ENCODE measurements around the gene PLEKHF1.
"Not testable (repeated sequence)": the region's sequence is repeated elsewhere in the genome, so short reads cannot be mapped to it uniquely, and the experiment has no call there.

Gene PLEKHF1

DNA sequence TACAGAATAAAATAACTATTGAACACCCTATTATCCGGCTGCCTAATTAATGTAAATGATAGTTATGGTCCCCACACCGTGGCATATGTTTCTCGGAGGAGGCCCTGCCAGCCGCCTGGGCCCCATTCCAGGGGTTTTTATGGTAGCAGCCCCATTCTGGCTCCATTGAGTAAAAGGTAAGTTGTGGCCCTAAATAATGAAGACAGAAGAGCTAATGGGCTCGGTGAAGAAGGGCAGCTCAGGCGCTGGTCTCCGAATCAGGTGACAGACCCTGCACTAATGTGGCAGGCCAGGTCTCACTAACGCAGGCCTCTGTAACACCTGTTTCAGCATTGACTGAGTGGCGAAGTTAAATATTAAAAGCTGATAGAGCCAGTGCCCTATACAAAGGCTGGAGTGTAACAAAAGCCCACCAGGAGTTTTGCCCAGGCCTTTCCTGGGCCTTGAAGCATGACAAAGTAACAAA is 40.0 kb upstream of the PLEKHF1 start:
- Histone ChIP-seq H3K27me3 (ENCODE audit: insufficient read depth, low read depth, severe bottlenecking) (no peaks in the 10 kb centered on the region), H3K4me3 (ENCODE audit: low read depth, low read length) (no peak overlapping the region), H3K9me3 (ENCODE audit: severe bottlenecking) (no peaks in the 10 kb centered on the region), H3K36me3 (no peaks in the 10 kb centered on the region), H3K27ac (no peak overlapping the region)
- DNase-seq, result no peak
- TF ChIP-seq, protein P1, sequence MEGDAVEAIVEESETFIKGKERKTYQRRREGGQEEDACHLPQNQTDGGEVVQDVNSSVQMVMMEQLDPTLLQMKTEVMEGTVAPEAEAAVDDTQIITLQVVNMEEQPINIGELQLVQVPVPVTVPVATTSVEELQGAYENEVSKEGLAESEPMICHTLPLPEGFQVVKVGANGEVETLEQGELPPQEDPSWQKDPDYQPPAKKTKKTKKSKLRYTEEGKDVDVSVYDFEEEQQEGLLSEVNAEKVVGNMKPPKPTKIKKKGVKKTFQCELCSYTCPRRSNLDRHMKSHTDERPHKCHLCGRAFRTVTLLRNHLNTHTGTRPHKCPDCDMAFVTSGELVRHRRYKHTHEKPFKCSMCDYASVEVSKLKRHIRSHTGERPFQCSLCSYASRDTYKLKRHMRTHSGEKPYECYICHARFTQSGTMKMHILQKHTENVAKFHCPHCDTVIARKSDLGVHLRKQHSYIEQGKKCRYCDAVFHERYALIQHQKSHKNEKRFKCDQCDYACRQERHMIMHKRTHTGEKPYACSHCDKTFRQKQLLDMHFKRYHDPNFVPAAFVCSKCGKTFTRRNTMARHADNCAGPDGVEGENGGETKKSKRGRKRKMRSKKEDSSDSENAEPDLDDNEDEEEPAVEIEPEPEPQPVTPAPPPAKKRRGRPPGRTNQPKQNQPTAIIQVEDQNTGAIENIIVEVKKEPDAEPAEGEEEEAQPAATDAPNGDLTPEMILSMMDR (IDR thresholded peaks at IDR 0.05; ENCODE audit: low read depth, low read length), result no peak

DNA sequence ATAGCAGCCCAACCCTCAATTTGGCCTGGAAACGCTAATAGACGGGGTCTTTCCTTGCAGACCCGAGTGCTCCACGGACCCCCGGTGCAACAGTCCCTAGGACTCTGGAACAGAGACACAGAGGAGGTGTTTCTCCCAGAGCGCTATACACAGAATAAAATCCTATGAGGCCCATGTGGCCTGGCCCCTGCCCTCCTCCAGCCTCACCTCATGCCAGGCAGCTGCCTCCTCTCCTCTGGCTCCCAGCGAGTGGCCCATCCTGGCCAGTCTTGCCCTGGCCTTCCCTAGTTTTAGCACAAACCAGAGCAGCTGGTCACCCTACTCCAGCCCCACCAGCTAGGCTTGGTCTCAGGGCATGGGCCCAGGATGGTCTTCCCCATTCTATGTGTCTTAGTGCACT is 38.9 kb upstream of the PLEKHF1 start:
- DNase-seq, result no peak
- H3K36me3 ChIP-seq, result no peaks in the 10 kb centered on the region
- no peak overlapping the region for H3K4me3 ChIP-seq (ENCODE audit: low read depth, low read length)
- no peaks in the 10 kb centered on the region for H3K27me3 ChIP-seq (ENCODE audit: insufficient read depth, low read depth, severe bottlenecking)
- no peaks in the 10 kb centered on the region for H3K9me3 ChIP-seq (ENCODE audit: severe bottlenecking)
- TF ChIP-seq, protein P1 (IDR thresholded peaks at IDR 0.05; ENCODE audit: low read depth, low read length), result no peak
- H3K27ac ChIP-seq, result no peak overlapping the region

DNA sequence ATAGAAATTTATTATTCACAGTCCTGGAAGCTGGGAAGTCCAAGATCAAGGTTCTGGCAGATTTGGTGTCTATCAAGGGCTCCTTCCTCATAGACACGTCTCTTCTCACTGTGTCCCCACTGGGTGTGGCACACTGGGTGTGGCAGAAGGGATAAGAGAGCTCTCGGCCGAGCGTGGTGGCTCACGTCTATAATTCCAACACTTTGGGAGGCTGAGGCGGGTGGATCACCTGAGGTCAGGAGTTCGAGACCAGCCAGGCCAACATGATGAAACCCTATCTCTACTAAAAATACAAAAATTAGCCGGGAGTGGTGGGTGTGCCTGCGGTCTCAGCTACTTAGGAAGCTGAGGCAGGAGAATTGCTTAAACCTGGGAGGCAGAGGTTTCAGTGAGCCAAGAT is 38.4 kb upstream of the PLEKHF1 start:
- DNase-seq; H3K9me3 ChIP-seq (ENCODE audit: severe bottlenecking); H3K36me3 ChIP-seq; H3K4me3 ChIP-seq (ENCODE audit: low read depth, low read length); H3K27ac ChIP-seq; H3K27me3 ChIP-seq (ENCODE audit: insufficient read depth, low read depth, severe bottlenecking): not testable (repeated sequence)

DNA sequence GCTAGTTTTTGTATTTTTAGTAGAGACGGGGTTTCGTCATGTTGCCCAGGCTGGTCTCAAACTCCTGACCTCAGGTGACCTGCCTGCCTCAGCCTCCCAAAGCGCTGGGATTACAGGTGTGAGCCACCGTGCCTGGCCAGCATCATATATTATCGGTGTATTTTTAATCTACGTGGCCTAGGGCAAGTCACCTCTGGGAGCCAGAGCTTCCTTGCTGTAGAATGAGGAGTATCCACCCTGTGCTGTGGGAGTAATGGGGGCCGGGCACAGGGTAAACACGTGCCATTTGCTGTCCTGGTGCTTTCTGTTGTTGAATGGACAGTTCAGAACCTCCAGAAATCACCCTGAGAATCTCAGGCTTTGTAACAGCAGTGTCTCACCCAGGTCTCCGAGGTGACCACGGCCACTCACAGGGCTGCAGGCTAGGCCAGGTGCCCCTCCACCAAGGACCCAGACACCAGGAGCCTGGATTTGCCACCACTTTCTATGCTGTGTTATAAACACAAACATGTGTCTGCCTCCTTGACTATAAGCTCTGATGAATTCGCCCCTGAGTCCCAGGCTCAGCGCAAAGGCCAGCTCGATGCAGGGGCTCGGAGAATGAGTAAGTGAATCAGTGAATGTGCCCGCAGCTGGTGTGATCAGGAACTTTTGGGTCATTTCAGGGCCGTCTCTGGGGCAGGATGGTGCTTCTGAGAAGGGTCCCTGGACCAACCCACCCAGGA is 36.4 kb upstream of the PLEKHF1 start:
- Histone ChIP-seq H3K27ac (no peak overlapping the region), H3K36me3 (no peaks in the 10 kb centered on the region), H3K4me3 (ENCODE audit: low read depth, low read length) (no peak overlapping the region), H3K9me3 (ENCODE audit: severe bottlenecking) (no peaks in the 10 kb centered on the region), H3K27me3 (ENCODE audit: insufficient read depth, low read depth, severe bottlenecking) (no peaks in the 10 kb centered on the region)
- no peak for DNase-seq
- TF ChIP-seq, protein P1 (IDR thresholded peaks at IDR 0.05; ENCODE audit: low read depth, low read length), result no peak

DNA sequence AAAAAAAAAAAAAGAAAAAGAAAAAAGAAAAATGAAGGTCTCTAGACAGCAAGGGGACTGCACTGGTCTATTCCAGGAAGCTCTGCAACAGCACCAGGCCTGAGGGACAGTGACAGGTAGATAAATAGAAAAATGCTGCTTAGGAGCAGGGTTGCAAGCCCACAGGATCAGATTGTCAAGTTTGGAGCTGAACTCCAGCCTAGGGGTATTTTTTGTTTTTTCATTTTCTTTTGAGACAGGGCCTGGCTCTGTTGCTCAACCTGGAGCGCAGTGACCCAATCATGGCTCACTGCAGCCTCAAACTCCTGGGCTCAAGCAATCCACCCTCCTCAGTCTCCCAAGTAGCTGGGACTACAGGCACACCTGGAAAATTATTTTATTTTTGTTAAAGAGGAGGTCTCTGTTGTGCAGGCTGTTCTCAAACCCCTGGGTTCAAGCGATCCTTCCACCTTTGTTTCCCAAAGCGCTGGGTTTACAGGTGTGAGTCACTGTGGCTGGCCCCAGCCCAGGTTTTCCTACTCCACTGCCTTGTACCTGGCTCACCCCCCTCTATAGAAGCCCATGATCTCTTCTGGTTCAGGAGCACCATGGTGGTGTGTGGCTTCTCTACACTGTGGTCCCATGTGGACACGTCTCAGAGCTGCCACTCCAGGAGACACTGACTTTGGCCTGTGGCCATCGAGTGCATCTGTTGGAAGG is 35.3 kb upstream of the PLEKHF1 start:
- TF ChIP-seq, protein P1 (IDR thresholded peaks at IDR 0.05; ENCODE audit: low read depth, low read length), result no peak
- no peak overlapping the region for H3K27ac ChIP-seq
- no peak for DNase-seq

DNA sequence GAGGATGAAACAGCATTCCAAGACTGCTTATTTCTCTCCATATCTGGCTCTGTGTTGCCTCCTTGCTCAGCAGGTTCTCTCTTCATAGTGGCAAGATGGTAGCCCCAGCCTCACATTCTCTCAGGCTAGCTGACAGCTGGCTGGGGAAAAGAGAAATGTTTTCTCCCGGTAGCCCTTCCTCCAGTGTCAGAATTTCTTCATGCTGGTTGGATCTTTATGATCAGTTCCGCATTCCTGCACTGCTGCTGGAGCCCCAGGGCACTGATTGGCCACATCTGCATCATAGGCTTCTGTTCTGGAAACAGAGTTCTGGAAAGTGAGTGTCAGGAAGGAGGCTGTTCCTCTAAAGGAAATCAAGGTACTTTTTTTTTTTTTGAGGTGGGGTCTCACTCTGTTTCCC is 34.6 kb upstream of the PLEKHF1 start:
- Histone ChIP-seq H3K9me3 (ENCODE audit: severe bottlenecking) (no peaks in the 10 kb centered on the region), H3K27me3 (ENCODE audit: insufficient read depth, low read depth, severe bottlenecking) (no peaks in the 10 kb centered on the region), H3K4me3 (ENCODE audit: low read depth, low read length) (no peak overlapping the region), H3K36me3 (no peaks in the 10 kb centered on the region), H3K27ac (no peak overlapping the region)
- TF ChIP-seq, protein P1 (IDR thresholded peaks at IDR 0.05; ENCODE audit: low read depth, low read length), result no peak
- no peak for DNase-seq

More for the DNA sequence above, 35.3 kb upstream of the PLEKHF1 start:
- Histone ChIP-seq H3K4me3 (ENCODE audit: low read depth, low read length) (no peak overlapping the region), H3K36me3 (no peaks in the 10 kb centered on the region), H3K27me3 (ENCODE audit: insufficient read depth, low read depth, severe bottlenecking) (no peaks in the 10 kb centered on the region), H3K9me3 (ENCODE audit: severe bottlenecking) (no peaks in the 10 kb centered on the region)

Data from WERI-Rb-1 (cell line).